HG03103 (cell line): ENCODE measurements around the gene LSM5.
A peak's percentile ranks its signal among the peaks of the same experiment; 100 is the strongest.
"Not testable (repeated sequence)": the region's sequence is repeated elsewhere in the genome, so short reads cannot be mapped to it uniquely, and the experiment has no call there.

Experiments
- ATAC-seq: cut with Tn5 transposase; IDR thresholded peaks from one replicate; pipeline ENCODE4 v1.9.1; 2021; ENCODE audit warnings: low read depth; ENCODE audit not compliant: unreplicated experiment

Gene LSM5

DNA sequence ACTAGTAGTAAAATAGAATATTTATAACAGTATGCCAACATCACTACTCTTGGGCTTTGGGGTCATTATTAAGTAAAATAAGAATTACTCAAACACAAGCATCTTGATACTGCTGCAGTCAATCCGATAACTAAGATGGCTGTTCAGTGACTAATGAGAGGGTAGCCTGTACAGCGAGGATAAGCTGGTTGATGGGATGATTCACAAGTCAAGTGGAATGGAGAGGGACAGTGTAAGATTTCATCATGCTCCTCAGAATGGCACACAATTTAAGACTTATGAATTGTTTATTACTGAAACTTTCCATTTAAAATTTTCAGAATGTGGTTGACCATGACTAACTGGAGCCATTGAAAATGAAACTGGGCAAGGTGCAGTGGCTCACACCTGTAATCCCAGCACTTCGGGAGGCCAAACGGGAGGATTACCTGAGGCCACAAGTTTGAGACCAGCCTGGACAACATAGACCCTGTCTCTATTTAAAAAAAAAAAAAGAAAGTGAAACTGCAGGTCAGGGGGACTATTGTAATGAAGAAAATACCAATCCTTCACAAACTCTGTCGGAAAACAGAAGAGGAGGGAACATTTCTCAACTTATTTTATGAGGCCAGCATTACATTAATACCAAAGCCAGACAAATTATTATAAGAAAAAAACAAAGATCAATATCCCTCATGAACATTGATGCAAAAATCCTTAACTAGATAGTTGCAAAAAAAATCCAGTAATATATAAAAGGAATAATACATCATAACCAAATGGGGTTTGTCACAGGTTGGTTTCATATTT is 16.3 kb upstream of the LSM5 start:
- no peak for ATAC-seq

DNA sequence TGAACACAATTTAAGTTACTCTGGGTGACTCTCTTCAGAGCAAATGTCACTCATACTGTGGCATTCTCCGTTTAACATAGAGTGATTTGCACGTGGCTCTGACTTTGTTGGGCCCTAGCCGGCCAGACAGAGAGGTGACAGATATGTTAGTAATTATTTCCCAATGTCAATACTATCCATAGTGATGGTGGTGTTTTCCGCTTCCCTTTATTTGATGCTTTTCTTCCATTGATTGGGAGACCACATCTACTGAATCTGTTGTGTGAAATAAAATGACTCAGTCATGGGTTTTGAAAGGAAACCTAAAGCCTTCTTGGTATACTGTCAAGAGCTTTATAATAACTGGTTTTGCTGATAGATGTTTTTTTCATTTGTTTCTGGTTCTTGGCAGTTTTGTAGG is 12.5 kb upstream of the LSM5 start:
- ATAC-seq, result no peak

DNA sequence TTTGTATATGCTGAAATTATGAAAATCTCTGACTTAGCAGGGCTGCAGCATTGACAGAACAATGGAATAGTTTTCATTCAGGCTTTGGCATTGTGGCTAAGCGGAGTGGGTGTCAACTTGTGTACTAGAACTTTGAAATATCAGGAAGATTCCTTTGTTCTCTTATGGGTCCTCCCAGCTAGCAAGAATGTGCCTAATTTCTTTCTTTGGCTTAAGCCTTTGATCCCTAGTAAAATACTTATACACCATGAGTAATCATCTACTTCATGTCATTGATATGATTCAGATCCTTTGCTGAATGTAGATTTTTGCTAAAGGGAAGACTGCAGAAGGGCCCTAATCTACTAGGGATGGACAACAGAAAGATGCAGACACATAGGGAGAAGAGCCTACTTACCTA is 11.3 kb upstream of the LSM5 start:
- ATAC-seq, result no peak

DNA sequence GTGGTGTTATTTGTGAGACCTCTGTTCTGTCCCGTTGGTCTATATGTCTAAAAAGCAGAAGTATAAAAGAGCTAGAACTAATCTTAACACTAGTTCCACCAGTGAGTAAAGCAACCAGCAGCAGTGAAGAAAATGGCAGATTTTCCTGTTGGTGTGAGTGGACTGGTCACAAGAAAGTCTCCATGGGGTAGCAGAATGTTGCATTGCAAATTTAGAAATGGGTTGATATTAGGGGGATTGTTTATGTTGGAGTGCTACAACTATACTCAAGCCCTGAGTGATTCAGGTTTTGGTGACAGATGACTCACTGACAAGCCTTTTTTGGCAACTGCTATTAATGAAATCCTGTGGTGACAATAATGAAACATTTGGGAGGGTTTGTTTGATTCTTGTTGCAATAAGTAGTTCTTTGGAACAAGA is 10.8 kb upstream of the LSM5 start:
- peak; percentile 75 for ATAC-seq

DNA sequence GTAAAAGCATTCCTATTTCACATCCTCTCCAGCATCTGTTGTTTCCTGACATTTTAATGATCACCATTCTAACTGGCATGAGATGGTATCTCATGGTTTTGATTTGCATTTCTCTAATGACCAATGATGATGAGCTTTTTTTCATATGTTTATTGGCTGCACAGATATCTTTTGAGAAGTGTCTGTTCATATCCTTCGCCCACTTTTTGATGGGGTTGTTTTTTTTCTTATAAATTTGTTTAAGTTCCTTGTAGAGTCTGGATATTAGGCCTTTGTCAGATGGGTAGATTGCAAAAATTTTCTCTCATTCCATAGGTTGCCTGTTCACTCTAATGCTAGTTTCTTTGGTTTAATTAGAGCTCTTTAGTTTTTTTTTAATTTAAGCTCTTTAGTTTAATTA is 10.0 kb upstream of the LSM5 start:
- ATAC-seq, result not testable (repeated sequence)

DNA sequence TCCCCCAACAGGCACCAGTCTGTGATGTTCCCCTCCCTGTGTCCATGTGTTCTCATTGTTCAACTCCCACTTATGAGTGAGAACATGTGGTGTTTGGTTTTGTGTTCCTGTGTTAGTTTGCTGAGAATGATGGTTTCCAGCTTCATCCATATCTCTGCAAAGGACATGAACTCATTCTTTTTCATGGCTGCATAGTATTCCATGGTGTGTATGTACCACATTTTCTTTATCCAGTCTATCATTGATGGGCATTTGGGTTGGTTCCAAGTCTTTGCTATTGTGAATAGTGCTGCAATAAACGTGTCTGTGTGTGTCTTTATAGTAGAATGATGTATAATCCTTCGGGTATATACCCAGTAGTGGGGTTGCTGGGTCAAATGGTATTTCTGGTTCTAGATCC is 9.6 kb upstream of the LSM5 start:
- ATAC-seq, result not testable (repeated sequence)

DNA sequence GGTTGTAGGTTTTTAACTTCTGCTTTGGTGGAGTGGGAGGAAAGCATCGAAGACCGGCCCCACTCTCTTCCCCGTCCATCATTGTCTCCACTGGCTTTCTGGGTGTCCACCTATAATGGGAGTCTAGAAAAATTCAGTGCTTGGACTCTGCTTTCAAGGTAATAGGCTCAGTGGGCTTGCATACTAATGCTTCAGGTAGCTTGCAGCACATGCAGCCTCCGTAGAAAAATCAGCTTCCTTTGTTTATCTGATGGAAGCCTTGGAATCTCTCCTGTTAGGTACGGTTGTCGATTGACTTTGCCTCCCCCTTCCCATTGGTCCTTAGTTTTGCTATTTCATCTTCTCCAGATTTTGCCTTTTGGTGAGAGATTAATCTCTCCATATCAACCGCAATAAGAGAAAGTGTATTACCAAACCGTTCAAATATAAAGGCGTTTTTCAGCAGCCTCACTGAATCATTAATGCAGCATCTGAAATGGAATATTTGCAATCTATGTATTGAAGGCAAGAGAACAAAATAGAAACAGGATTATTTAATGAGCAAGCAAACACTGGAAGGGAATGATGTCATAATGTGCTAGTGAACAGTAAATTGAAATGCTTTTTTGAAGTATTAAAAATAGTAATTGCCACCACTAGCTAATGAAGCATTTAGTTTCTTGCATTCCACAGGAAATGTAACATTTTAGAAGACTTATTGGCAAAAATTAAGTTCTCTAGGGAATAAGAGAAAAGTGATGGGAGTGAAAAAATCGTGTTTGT is 6.1 kb upstream of the LSM5 start:
- no peak for ATAC-seq

DNA sequence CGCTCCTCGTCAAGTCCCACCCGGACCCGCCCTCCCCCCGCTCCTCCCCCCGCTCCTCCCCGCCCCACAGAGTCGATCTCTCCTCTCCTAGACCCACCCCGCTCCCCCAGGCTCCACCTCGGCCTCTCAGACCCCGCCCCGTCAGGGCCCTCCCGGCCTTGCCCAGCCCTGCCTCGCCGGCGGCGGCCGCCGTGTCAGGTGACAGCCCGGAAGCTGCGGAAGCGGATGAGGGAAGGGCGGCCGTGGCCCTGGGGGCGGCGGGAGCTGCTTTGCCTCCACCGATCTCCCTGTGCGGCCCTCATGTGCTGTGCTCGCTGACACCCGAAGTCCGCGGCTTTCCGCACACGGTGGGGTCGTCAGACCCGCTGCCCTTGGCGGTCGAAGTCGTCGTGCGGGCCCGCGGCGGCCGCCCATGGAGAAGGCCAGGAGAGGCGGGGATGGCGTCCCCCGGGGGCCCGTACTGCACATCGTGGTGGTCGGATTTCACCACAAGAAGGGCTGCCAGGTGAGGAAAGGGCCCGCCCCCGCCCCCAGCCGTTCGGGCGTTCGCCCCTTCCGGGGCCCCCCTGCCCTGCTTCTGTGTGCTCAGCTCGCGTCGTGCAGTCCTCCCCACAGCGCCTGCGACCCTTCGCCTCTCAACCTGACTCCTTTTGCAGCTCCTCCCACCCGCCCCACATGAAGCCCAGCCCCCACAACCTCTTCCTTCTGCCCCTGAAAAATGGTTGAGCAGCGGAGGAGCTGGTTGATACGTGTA is 5.3 kb upstream of the LSM5 start, which contains the start of gene AVL9:
Gene AVL9 (plus strand): TSS at position 192 of the 754 bp plus-strand sequence. CDS start 221 bp downstream, at position 413.
- peak; percentile 93 for ATAC-seq

DNA sequence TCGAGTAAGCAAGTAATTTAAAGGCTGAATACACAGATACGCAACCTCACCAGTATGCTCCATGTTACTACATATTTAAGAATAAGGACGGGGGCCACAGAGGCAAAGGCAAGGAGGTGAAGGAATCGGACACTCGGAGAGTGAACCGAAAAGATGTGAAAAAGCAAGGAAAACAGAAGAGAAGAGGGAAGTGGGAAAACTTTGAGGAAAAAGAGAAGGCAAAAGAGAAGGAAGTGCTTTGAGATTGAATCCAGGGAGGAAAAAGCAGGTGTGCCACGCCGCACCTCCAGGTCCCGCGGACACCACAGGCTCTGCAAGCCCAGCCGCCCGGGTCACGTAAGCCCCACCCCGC is 4.7 kb upstream of the LSM5 start:
- ATAC-seq, result peak; percentile 5

DNA sequence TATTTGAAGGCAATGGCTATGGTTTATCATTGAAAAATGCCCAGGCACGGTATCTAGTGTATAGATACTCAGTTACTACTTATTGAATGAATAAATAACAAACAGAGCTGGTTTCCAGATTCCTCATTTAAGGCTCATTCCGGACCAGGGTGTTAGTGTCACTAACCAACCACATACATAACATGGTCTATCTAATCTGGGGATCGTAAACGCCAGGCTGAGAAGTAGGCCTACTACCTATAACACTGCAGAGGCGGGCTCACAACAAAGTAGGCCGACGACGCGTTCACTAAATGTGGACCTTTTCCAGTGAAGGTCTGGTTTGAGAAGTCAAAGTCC is 423 bp downstream of the LSM5 start:
- ATAC-seq, result peak; percentile 7

DNA sequence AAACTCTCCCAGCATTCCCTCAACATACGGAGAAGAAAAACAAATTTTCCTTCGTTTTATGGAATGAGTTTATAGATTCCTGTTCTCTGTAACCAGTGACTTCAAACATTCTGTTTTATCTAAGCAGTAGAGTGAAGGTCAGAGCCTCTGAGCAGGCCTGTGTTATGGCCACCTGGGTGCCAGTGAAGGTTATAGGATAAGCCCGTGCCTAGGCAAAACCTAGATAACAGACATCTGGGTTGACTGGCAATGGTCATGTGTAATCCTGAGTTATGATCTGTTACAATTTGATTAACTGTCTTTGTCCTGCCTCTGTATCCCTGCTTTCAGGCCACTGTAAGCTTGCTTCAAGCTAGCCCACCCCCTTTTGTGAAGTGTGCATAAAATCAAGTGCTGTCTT is 8.3 kb downstream of the LSM5 start:
- ATAC-seq, result no peak

DNA sequence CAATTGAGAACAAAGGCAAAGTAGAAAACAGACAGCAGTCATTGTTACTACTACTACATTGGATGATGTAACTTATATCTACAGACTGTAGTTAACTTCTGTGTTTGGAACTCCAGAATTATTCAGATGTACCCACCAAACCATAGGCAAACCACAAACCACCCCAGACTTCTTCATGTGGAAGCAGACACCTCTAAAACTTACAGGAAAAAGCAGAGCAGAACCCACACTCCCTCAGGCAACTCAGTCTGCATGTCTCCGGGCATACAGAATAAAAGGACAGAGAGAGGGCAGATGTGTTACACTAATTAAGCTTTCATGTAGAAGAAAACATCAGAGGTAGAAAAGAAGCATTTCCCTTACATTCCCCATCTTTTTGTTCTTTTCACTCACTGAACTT is 9.0 kb downstream of the LSM5 start:
- no peak for ATAC-seq

DNA sequence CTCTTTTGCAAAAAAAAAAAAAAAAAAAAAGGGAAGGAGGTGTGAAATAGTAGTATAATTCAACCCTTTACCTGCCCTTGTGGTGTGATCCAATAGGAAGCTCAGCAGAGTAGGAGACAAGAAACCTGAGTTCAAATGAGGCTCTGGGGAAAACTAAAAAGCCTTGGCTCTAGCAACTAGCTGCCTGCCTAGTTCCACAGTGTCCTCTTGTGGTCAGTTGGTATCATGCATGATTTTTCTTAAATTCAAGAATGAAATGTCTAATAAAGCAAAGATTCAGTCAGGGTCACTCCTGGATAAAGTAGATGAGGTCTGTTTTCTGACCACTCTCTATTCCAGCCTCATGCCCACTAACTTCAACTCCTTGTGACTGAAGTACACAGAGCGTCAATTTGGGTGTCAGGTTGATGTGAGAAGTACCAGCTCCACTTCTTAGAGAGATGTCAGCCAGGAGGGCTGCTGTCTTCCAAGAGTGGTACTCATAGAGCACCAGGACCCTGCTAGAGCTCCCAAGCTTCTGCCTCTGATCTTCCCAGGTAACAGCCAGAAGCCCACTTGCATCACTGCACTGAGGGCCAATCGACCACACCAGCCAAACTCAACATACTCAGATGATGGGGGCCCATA is 10.5 kb downstream of the LSM5 start:
- ATAC-seq, result no peak

DNA sequence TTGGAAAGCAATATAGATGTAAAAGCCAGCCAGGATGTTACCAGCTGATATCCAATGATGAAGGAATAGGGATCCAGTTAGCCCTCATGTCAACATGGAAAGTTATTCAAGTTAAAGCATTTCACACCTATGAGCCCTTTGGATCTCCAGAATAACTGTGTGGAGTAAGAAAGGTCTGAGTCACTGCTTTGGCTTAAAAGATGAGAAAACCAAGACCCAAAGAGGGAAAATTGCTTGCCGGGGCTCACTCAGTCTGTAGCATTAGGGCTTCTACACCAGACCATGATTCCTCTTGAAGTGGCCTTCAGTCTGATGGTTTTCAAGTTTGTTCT is 12.6 kb downstream of the LSM5 start:
- ATAC-seq, result no peak

DNA sequence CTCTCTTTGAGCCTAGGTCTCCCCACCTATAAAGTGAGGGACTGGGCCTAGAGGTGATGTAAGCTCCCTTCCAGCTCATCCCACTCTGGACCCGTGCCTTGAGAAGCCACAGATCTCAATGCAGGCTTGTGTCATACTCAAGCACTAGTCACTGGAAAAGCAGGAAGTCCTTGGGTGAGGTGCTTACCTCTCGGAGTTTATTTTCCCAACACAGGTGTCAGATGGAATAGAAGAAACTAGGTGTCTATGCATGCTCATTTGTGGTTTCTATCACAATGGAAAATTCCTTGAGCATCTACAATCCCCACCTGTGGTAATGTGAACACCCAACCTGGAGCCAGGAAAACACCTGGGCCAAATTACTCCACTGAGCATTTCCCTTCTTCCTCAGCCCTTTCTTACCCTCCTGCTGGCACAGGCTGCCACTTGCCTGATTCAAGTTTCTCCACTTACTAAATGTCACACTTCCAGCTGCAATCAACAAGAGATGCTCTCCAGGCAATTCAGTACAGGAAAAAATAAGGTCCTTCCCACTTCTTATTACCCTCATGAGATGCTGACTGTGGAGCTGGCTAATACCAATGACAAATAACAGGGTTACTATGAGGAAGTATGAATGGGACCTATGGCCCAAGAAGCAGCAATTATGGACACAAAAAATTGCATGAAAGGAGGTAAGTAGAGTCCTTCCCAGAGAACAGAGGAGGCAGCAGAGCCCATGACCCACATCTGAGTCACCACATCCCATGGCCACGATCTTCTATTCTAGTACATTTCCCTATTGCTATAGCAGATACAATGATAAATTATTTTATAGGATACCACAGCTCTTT is 13.1 kb downstream of the LSM5 start:
- ATAC-seq, result no peak

DNA sequence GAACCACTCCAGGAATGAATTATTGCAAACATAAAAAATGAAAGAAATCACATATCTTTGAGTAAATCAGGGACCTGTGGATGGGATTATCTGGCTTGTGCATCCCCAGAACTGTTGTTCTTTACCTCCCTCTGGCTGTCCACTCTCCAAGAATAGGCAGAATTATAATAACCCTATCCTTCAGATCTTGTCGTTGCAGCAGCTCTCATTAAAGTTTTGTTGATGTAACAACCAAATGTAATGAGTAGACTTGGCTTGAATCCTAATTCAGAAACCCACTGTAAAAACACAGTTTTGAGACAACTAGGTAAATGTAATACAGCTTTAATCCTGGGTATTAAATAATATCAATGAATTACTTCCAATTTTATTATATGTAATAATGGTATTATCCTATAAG is 16.2 kb downstream of the LSM5 start:
- ATAC-seq, result no peak

DNA sequence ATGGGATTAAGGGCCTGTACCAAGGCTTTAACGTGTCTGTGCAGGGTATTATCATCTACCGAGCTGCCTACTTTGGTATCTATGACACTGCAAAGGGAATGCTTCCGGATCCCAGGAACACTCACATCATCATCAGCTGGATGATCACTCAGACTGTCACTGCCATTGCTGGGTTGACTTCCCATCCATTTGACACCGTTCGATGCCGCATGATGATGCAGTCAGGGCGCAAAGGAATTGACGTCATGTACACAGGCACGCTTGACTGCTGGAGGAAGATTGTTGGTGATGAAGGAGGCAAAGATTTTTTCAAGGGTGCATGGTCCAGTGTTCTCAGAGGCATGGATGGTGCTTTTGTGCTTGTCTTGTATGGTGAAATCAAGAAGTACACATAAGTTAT is 18.2 kb downstream of the LSM5 start:
- ATAC-seq, result no peak

DNA sequence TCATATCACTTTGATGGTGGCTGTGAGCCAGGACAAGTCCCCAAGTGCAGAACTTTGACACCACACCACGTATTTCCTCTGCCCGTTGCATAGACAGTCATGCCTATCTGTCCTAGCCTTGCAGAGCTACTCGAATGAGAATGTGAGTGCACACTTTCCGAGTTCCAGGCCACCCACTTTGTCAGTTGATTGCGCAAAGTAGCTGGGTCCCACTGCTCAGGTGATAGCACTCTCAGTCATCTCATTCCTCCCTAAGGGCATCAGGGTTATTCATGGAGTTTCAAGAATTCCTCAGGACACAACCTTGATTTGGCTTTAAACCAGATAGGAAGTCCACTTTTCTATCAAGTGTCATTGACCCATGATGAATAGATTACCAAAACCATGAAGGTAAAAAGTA is 19.3 kb downstream of the LSM5 start:
- ATAC-seq, result no peak

DNA sequence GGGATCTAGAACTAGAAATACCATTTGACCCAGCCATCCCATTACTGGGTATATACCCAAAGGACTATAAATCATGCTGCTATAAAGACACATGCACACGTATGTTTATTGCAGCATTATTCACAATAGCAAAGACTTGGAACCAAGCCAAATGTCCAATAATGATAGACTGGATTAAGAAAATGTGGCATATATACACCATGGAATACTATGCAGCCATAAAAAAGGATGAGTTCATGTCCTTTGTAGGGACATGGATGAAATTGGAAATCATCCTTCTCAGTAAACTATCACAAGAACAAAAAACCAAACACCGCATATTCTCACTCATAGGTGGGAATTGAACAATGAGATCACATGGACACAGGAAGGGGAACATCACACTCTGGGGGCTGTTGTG is 20.2 kb downstream of the LSM5 start:
- not testable (repeated sequence) for ATAC-seq
